Testis (tissue), 3 donors: ENCODE measurements around the gene UCHL5. TPM values are rescaled to one million over a fixed set of nuclear protein-coding genes. Genes with fewer than 3 reads are reported as not detected.

ENCODE experiments used
- DNase-seq: peaks from one replicate; pipeline ENCODE4 v3.0.0-alpha.2; 2019
- H3K27ac ChIP-seq, 2 donors: fragments of 200-600 bp; sonication (generic); one replicate each; pipeline ENCODE4 v1.5.1; 2019
- H3K27me3 ChIP-seq: fragments of 200-600 bp; sonication (generic); one replicate; pipeline ENCODE4 v1.5.1; 2019
- H3K36me3 ChIP-seq: fragments of 200-600 bp; sonication (generic); one replicate; pipeline ENCODE4 v1.5.1; 2017; ENCODE audit warnings: low read depth; ENCODE audit errors: missing control alignments
- H3K4me1 ChIP-seq: fragments of 200-600 bp; sonication (generic); one replicate; pipeline ENCODE4 v1.5.1; 2019
- H3K4me3 ChIP-seq, 2 donors: fragments of 200-600 bp; sonication (generic); one replicate each; pipeline ENCODE4 v1.5.1; 2017 to 2019
- H3K9me3 ChIP-seq: fragments of 200-600 bp; sonication (generic); one replicate; pipeline ENCODE4 v1.5.1; 2017
- CTCF ChIP-seq, 3 experiments: fragments of 450-650 bp in 2 of 3; fragments of 200-600 bp in 1 of 3; sonication (generic) in 1 of 3; IDR thresholded peaks; one replicate each; pipeline ENCODE4 v1.5.1; 2016 to 2019; ENCODE audit warnings: antibody characterized with exemption in 3 of 3, mild to moderate bottlenecking in 2 of 3, moderate library complexity in 1 of 3
- POLR2A ChIP-seq: fragments of 450-650 bp; IDR thresholded peaks from one replicate; pipeline ENCODE4 v1.6.1; 2017; ENCODE audit warnings: antibody characterized with exemption, mild to moderate bottlenecking, moderate library complexity
- WGBS, 2 donors: methylation state at CpG; one replicate each; pipeline ENCODE4 v1.1.5; 2018; 5-methylcytosine and 5-hydroxymethylcytosine counted together
- intact Hi-C: fragments of 100-400 bp; cut with DNase I; formaldehyde crosslinking; loops from one replicate; pipeline ENCODE4 v1.15.1; 2023; ENCODE audit warnings: low total_unique reads
- polyA plus RNA-seq: library from polyadenylated mRNA; stranded (reverse); fragments of 350-450 nt; fragmentation: Illumina TruSeq; extraction: RNeasy Lipid Tissue Mini Kit (QIAGEN cat#74804); gene quantifications from one replicate; pipeline ENCODE4 v1.2.3, GENCODE V29; 2014; ENCODE audit warnings: low read depth, low replicate concordance; ENCODE audit not compliant: insufficient read depth
- total RNA-seq, 2 donors: library from RNA; depleted of rRNA; stranded (reverse); fragments of >200 nt; gene quantifications; one replicate each; pipeline ENCODE4 v1.2.3, GENCODE V29; 2016

The UCHL5 gene
- total and polyA plus RNA-seq, 3 donors from 2014 or later, result 17.9 to 55.5 (median 38.5) TPM

- peaks cover 3% of the 10 kb centered on the region for H3K36me3 ChIP-seq
- no peaks in the 10 kb centered on the region for H3K4me1 ChIP-seq
- intact Hi-C loops, result no loop called here
- no peak for DNase-seq
- H3K27me3 ChIP-seq, result no peaks in the 10 kb centered on the region
- no peak overlapping the region for H3K4me3 ChIP-seq
- no peaks in the 10 kb centered on the region for H3K9me3 ChIP-seq
- no peak overlapping the region for H3K27ac ChIP-seq
- TF ChIP-seq POLR2A (no peak), CTCF (IDR thresholded peaks at IDR 0.05) (no peak)
Observed at GRCh38 chr1:193077991-193078390, 18.8 kb upstream of the UCHL5 start.

GRCh38 chr1:193070942-193071341 is 11.8 kb upstream of the UCHL5 start:
- H3K4me1 ChIP-seq, result no peaks in the 10 kb centered on the region
- 68 to 76% methylated on average over 5 of the region's 5 CpGs for WGBS, 2 donors
- intact Hi-C loops, result no loop called here

GRCh38 chr1:193070386-193070753 is 11.2 kb upstream of the UCHL5 start:
- Histone ChIP-seq H3K4me1 (no peaks in the 10 kb centered on the region), H3K36me3 (no peaks in the 10 kb centered on the region), H3K27ac (no peak overlapping the region), H3K27me3 (no peaks in the 10 kb centered on the region), H3K4me3 (no peak overlapping the region), H3K9me3 (no peaks in the 10 kb centered on the region)
- TF ChIP-seq POLR2A (no peak), CTCF (IDR thresholded peaks at IDR 0.05) (no peak)
- DNase-seq, result no peak
- 69 to 73% methylated on average over 2 of the region's 2 CpGs for WGBS, 2 donors
- intact Hi-C loops, result no loop called here

More at GRCh38 chr1:193070942-193071341, 11.8 kb upstream of the UCHL5 start:
- Histone ChIP-seq H3K9me3 (no peaks in the 10 kb centered on the region), H3K27me3 (no peaks in the 10 kb centered on the region), H3K4me3 (no peak overlapping the region), H3K27ac (no peak overlapping the region), H3K36me3 (no peaks in the 10 kb centered on the region)
- DNase-seq, result no peak
- TF ChIP-seq POLR2A, result no peak
- TF ChIP-seq CTCF (IDR thresholded peaks at IDR 0.05), result no peak

GRCh38 chr1:193069748-193070385 is 10.7 kb upstream of the UCHL5 start:
- intact Hi-C loops, result no loop called here
- no peaks in the 10 kb centered on the region for H3K4me1 ChIP-seq
- 80 to 87% methylated on average over 4 of the region's 4 CpGs for WGBS, 2 donors
- H3K27me3 ChIP-seq, result no peaks in the 10 kb centered on the region
- H3K9me3 ChIP-seq, result no peaks in the 10 kb centered on the region
- no peaks in the 10 kb centered on the region for H3K36me3 ChIP-seq
- TF ChIP-seq CTCF (IDR thresholded peaks at IDR 0.05), result no peak
- no peak overlapping the region for H3K4me3 ChIP-seq
- no peak for DNase-seq
- H3K27ac ChIP-seq, result no peak overlapping the region

- DNase-seq, result no peak
- Histone ChIP-seq H3K27me3 (no peaks in the 10 kb centered on the region), H3K9me3 (no peaks in the 10 kb centered on the region), H3K4me1 (no peaks in the 10 kb centered on the region), H3K36me3 (no peaks in the 10 kb centered on the region), H3K4me3 (no peak overlapping the region), H3K27ac (no peak overlapping the region)
- TF ChIP-seq POLR2A, result no peak
- intact Hi-C loops, result no loop called here
Observed at GRCh38 chr1:193068013-193068412, 8.9 kb upstream of the UCHL5 start.
